ENCODE measurements around the gene CISD2.
"Not testable (repeated sequence)": the region's sequence is repeated elsewhere in the genome, so short reads cannot be mapped to it uniquely, and the experiment has no call there.

CISD2 gene

DNA sequence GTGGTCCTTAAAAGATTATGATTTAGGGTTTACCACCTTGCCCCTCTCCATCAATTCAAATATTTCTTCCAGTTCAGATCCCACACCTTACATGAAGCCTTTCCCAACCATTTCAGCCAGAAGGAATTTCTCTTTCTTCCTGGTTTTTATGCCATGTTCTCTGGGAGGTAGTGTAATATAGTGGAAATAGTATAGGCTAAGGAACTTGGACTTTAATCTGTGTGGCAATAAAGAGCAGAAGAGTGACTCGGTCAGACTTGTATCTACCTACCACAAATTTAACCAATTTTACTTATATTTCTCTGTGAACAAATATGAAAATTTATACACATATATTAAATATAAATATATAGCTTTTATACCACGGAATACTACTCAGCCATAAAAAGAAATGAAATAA is 18.4 kb upstream of the CISD2 start:
- DNase-seq (ENCODE audit: low spot score) = no peak

DNA sequence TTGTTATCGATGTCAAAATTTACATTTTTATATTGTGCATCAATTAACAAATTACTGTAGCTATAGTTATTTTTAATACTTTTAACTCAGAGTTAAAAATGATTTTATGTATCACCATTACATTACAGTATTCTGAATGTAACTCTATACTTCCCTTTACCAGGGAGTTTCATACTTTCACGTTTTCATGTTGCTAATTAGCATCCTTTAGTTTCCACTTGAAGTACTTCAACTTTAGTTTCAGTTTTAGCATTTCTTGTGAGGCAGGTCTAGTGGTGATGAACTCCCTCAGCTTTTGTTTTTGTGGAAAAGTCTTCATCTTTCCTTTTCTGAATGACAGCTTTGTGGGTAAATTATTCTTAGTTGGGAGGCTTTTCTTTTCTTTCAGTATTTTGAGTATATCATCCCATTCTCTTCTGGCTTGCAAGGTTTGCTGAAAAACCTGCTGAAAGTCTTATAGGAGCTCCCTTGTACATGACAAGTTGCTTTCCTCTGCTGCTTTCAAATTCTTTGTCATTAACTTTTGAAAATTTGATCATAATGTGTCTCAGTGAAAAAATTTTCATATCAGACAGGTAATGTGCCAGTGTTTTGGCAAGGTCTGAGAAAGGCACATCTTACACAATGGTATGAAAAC is 9.8 kb upstream of the CISD2 start:
- DNase-seq (ENCODE audit: low spot score) = no peak

DNA sequence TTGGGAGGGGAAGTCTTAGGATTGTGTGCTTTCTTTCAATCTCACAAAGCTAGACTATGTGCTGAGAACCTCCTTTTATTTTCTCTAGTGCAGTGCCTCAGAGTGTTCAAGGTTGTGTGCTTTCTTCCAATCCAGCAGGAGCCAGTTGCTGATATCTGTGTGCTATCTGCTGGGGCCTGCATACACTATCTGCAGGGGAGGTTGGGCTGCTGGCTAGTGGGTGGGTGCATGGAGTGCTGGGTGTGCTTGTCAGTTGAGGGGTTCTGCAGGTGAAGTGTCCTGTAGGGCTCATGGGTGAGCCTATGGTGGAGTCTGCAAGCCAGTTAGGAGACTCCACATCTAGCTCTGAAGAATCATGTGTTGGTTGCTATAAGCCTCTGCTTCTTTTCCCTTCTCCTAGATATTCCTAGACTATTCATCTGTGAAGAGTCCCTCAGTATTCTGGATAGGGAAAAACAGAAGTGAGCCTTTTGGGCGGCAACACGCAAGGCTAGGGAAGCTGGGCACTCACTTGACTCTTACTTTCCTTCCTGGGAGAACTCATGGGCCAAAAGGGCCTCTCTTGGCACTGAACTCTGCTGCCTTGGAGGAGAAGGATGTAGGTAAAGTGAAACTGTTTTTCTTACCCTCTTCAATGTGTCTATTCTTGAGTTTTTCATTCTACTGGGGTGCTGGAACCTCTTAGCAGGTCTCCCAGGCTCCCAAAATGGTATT is 8.0 kb upstream of the CISD2 start:
- DNase-seq (ENCODE audit: low spot score) = no peak

DNA sequence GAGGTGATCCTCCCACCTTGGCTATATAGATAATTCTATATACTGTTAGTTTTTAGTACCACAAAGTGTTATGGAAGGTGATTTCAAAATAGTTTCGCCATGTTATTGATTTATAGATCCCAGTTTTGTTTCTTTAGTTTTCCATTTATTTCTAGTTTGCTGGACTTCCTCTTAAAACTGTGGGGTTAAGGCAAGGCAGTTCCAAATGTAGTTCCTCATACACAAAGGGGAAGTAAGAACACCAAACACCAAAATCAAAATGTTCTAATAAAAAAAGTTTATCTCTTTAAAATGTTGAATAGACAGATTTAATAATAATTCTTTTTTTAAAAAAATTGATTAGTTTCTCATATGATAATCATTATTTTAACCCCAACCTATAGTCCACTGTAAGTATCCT is 6.8 kb upstream of the CISD2 start:
- DNase-seq (ENCODE audit: low spot score) = no peak

DNA sequence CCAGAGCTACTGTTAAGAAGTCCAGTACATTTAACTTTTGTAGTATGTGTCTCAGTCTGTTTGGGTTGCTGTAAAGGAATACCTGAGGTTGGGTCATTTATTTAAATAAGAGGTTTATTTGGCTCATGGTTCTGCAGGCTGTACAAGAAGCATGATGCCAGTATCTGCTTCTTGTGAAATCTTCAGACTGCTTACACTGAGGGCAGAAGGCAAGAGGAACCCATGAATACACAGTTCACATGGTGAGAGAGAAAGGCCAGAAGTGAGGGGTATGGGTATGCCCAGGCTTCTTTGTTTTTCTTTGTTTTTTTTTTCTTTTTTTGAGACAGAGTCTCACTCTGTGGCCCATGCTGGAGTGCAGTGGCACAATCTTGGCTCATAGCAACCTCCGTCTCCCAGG is 6.0 kb upstream of the CISD2 start:
- DNase-seq (ENCODE audit: low spot score) = no peak

DNA sequence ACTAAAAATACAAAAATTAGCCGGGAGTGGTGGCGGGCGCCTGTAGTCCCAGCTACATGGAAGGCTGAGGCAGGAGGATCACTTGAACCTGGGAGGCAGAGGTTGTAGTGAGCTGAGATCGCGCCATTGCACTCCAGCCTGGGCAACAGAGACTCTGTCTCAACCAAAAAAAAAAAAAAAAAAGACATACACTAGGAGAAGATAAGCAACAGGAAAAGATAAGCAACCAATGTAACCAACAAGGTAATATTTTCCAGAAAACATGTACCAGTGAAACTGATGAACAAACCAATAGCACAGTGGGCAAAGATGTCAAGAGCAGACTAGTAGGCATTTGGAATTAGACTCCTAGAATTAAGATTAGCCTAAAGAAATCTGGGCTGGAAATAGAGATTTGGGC is 3.5 kb upstream of the CISD2 start:
- not testable (repeated sequence) for DNase-seq (ENCODE audit: low spot score)

DNA sequence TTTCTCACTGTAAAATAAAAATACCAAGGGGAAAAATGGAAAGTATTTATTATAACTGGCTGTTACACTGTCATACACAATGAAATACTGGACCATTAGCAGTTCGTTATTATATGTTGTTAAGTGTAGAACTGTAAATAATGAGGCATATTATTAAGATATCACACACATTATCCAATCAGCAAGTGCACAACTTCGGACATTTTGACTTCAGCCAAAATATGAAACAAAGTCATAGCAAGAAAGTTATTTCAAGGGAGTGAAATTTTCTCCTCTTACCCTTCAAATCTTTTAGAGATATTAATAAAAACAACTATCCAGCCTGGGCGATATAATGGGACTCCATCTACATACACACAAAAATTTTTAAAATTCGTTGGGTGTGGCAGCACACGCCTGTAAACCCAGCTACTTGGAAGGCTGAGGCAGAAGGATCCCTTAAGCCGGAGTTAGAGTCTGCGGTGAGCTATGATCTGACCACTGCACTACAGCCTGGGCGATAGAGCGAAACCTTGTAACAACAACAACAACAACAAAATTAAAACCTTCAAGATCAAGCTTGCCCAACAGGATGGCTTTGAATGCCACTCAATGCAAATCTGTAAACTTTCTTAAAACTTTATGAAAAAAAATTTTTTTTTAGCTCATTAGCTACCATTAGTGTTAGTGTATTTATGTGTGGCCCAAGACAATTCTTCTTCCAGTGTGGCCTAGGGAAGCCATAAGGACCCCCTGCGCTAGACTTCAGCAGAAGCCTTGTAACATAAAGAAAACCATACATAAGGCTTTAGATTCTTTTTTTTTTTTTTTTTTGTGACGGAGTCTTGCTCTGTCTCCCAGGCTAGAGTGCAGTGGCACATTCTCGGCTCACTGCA is 1.3 kb upstream of the CISD2 start:
- DNase-seq (ENCODE audit: low spot score) = no peak

DNA sequence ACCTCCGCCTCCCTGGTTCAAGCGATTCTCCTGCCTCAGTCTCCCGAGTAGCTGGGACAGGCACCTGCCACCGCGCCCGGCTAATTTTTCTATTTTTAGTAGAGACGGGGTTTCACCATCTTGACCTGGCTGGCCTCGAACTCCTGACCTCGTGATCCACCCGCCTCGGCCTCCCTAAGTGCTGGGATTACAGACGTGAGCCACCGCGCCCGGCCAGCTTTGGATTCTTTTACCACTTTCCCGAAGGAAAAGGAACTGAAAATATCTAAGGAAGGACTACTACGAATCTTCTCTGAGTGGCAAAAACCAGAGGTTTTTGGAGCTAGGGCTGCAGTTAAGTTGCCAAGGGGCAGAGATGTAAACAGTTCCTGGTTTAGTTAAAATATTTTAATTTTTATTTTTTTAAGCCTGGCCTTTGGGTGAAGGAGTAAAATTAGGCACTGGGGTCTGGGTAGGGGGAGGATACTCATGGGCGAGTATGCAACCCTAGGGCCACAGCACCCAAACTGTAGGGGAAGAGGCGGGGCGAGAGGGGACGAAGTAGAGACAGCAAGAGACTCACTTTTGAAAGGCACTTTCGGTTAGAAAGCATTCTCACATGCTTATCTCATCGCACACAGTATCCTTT is 525 bp upstream of the CISD2 start:
- no peak for DNase-seq (ENCODE audit: low spot score)

DNA sequence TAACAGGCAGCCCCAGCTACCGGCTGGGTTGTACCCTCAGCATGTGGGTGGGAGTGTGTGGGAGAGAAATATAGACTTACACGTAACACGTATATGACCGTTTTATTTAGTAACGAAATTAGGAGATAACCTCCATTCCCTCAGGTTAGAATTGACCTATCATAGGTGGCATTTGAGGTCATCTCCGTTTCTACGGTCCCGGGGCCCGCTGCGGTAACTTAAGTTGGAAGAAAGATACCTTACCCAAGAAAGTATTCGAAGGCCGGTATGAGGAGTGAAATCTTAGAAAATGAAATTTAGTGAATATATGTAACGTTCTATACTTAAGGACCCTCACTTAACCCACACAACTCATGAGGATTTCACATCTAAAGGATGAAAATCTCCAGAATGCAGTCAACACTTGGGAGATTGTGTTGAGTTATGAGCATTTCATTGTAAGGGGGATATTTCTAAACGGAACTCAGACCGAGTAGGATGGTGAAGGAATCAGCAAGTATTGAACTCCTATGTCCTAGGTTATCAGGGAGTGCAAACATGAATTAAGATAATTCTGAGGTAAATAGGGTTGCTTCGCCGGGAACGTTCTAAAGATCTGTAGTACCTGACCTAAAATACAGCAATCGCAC is 891 bp downstream of the CISD2 start:
- DNase-seq (ENCODE audit: low spot score) = no peak

DNA sequence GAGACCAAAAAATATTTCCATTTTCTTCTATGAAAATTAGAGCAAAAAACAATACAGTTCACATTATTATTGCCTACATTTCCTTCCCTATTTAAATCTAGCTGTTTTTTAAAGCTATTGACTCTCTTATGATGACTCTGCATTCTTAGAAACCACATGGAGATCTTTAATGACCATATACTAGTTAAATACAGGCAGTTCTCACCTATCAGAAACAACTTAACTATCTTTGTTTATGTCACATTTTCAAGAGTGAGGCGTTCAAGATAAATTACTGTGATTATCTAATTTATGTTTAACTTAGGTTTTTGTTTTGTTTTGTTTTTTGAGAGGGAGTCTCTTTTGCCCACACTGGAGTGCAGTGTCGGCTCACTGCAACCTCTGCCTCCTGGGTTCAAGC is 3.0 kb downstream of the CISD2 start:
- DNase-seq (ENCODE audit: low spot score) = no peak

DNA sequence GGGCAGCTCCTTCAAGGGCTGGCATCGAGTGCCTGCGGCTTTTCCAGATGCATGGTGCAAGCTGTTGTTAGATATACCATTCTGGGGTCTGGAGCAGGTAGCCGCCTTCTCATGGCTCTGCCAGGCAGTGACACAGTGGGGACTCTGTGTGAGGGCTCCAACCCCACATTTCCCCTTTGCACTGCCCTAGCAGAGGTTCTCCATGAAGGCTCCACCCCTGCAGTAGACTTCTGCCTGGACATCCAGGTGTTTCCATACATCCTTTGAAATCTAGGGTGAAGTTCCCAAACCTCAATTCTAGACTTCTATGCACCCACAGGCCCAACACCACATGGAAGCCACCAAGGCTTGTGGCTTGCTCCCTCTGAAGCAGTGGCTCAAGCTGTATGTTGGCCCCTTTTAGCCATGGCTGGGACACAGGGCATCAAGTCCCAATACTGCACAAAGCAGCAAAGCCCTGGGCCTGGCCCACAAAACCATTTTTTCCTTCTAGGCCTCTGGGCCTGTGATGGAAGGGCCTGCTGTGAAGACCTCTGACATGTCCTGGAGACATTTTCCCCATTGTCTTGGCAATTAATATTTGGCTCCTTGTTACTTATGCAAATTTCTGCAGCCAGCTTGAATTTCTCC is 8.8 kb downstream of the CISD2 start:
- DNase-seq (ENCODE audit: low spot score) = not testable (repeated sequence)

DNA sequence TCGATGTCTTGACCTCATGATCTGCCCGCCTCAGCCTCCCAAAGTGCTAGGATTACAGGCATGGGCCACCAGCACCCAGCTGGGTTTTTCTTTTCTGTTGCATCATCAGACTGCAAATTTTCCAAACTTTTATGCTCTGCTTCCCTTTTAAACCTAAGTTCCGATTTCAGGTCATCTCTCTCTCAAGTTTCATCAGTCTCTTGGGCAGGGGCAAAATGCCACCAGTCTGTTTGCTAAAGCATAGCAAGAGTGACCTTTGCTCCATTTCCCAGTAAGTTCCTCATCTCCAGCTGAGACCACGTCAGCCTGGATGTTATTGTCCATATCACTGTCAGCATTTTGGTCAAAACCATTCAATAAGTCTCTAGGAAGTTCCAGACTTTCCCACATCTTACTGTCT is 9.6 kb downstream of the CISD2 start:
- not testable (repeated sequence) for DNase-seq (ENCODE audit: low spot score)

DNA sequence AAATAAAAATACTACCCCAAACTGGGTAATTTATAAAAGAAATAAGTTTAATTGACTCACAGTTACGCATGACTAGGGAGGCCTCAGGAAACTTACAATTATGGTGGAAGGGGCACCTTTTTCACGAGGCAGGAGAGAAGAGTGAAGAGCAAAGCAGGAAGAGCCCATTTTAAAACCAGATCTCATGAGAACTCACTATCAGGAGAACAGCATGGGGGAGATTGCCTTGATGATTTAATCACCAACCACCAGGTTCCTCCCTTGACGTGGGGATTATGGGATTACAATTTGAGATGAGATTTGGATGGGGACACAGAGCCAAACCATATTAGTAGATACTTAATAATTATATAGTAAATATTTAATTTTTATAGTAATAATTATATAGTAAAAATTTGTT is 10.1 kb downstream of the CISD2 start:
- DNase-seq (ENCODE audit: low spot score) = no peak

DNA sequence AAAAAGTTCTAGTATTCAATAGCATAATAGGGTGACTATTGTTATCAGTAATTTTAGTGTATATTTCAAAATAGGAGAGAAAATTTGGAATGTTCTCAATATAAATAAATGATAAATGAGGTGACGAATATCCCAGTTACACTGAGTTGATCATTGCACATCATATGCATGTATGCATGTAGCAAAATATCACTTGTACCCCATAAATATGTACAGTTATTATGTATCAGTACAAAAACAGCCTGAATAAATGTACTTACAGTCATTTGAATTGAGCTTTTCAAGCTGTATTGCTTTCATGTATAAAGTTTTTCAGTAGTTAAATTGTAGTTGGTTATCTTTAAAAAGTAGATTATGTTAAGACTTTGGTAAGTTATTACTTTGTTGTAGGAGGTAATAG is 12.6 kb downstream of the CISD2 start:
- DNase-seq (ENCODE audit: low spot score) = no peak

DNA sequence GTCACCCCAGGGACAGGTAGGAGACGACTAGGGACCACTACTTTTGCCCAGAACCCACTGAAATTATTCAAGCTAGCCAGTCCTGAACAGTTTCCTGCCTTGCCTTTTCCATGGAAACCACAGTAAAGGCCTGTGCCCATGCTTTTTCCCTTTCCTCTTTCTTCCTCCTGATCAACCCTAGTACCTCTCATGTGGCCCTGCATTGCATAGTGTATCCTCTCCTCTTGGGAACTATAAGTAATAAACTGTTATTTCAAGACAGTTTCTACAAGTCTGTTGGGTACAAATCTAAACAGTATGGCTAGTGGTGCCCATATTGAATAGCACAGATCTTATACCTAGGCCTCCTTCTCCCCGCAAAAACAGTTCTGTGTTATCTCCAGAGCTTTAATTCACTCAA is 14.5 kb downstream of the CISD2 start:
- DNase-seq (ENCODE audit: low spot score) = no peak

DNA sequence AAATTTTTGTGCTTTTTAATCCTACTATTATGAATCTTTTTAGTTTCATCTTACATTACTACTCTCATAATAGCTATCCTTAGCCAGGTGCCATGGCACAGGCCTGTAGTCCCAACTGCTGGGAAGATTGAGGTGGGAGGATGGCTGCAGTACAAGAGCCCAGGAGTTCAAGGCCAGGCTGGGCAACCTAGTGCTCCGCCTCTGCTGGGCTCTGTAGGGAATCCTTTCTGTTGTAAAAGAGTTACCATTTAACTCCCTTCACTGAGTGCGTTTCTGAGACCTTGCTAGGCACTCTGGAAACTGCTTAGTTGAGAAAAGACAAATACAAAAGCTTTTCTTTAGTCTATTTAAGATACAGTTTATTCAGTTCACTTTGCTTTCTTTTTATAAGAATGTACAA is 19.8 kb downstream of the CISD2 start:
- not testable (repeated sequence) for DNase-seq (ENCODE audit: low spot score)

DNA sequence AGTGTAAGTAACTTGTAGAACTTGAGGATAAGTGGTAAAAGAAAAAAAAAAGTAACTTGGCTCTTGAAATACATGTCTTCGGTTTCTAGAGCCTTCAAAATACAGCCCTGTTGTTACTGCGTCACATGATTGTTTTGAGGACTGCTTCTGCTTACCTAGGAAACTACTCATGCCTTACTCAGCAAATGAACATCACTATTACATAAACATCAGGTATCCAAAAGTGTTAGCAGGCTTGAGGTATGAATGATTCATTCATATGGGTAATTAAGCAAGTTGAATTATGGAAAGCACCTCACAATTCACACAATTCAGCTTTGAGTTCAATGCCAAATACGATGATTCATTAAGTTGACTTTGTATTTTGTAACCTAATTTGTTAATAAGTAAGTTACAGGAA is 21.1 kb downstream of the CISD2 start:
- DNase-seq (ENCODE audit: low spot score) = not testable (repeated sequence)

DNA sequence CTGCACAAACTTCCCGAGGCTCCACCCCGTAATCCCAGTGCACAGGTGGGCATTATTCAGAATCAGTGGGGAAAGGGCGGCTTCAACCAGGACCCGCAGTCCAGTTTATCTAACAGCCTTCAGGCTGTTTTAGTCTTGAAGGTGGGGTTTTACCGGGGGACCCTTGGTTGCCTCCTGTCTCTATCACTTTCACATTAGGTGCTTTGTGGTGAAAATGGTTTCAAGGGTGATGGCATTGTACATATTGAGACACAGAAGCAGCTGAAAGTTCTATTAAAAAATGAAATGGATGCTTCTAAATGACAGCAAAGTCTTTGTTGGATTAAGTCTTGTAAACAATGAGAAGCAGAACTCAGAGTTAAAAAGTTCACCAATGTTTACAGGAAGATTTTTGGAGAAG is 27.8 kb downstream of the CISD2 start:
- not testable (repeated sequence) for DNase-seq (ENCODE audit: low spot score)

DNA sequence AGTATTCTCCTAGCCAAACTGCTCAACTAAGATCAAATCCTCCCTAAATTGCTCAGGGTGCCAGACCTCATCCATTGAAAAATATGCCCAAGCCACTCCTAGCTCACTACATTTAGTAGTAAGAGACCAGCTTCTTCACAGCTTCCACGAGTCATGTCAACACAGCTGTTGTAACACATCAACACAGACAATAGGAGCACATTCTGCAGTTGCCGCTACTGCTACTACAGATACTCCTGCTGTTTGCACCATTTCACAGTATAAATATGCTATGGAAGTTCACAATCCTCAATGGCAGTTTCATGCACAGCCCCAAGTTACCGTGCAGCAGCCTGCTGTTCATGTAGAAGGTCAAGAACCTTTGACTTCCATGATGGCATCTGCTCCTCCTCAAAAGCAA is 28.8 kb downstream of the CISD2 start:
- not testable (repeated sequence) for DNase-seq (ENCODE audit: low spot score)

DNA sequence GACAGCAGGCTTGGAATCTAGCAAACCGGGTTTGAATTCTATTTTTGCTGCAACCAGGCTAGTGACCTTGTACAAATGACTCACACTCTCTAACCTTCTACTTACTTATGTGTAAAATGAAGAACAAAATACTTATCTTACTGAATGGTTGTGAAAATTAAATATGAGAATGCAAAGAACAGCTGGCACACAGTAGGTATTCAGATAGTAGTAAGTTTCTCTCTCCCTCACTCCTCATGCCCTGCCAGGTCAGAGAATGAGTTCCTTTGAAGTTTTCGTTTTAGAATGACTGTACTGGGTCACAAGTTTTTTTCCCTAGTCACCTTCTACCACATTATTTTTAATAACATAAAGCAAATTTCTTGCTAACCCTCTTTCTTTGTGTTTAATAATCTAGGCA is 33.0 kb downstream of the CISD2 start:
- no peak for DNase-seq (ENCODE audit: low spot score)

DNA sequence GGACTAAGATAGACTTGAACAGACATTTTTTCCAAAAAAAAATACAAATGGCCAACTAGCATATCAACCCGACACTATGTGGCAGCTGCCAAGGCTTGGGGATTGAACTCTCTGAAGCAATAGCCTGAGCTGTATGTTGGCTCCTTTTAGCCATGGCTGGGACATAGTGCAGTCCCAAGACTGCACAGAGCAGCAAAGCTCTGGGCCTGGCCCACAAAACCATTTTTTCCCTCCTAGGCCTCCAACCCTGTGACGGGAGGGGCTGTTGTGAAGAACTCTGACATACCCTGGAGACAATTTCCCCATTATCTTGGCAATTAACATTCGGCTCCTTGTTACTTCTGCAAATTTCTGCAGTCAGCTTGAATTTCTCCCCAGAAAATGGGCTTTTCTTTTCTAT is 50.1 kb downstream of the CISD2 start:
- no peak for DNase-seq (ENCODE audit: low spot score)

DNA sequence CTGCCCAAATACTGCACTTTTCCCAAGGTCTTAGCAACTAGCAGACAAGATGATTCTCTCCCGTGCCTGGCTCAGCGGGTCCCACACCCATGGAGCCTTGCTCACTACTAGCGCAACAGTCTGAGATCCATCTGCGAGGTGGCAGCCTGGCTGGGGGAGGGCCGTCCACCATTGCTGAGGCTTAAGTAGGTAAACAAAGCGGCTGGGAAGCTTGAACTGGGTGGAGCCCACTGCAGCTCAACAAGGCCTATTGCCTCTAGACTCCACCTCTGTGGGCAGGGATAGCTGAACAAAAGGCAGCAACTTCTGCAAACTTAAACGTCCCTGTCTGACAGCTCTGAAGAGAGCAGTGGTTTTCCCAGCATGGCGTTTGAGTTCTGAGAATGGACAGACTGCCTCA is 50.9 kb downstream of the CISD2 start:
- DNase-seq (ENCODE audit: low spot score) = not testable (repeated sequence)

Measured in AG20443 (cell line).